NCI-H1694 treated with DMSO at 0.1 percent for 48 hours (cell line): ENCODE data around the gene CRABP1.

ENCODE experiments used
- DNase-seq: peaks from one replicate; lab custom pipeline; 2025; lab: John Stamatoyannopoulos, UW

Gene CRABP1

GRCh38 chr15:78347586-78348543, 7.7 kb downstream of the CRABP1 start:
- no peak for DNase-seq

GRCh38 chr15:78350058-78350457, 9.9 kb downstream of the CRABP1 start:
- no peak for DNase-seq

DNA sequence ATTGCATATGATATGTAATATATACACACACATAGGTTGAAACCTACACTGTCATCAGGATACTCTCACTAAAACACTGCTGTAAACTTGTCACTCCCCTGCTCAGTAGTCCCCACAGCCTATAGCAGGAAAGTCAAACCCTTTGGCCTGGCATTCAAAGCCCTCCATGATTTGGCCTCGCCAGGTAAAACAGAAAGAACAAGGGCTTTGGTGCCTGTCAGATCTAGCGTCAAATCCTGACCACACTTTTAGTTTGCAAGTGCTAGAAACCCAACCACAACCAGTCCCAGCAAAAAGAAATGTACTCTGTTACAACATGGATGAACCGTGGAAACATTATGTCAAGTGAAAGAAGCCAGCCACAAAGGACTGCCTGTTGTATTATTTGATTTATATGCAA, 11.4 kb downstream of the CRABP1 start:
- no peak for DNase-seq

DNA sequence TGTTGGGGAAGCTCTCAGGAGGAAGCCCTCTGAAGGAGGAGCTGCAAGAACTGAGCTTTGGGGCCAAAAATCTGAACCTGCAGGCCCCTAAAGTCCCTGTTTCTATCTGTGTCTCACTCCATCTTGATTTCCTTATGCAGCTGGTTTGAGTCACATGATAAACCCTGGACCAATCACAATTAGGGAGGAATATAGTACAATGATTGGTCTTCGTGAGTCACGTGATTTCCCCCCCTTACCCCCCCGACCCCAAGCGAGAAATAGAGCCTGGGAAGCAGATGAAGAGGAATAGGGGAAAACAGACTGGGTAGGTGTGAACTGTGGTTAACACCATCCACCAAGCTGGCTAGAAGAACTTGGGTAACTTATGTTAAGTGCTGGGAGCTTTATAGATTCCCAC, 12.9 kb downstream of the CRABP1 start:
- no peak for DNase-seq

DNA sequence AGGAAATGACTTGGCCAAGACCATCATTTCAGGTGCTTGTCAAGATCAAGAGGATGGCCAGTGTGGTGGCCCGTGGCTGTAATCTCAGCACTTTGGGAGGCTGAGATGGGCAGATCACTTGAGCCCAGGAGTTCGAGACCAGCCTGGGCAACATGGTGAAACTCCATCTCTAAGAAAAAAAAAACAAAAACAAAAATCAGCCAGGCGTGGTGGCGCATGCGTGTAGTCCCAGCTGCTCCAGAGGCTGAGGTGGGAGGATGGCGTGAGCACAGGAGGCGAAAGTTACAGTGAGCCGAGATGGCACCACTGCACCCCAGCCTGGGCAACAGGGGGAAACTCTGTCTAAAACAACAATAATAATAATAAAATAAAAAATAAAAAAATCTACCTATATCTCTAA, 15.0 kb downstream of the CRABP1 start:
- DNase-seq: no peak

DNA sequence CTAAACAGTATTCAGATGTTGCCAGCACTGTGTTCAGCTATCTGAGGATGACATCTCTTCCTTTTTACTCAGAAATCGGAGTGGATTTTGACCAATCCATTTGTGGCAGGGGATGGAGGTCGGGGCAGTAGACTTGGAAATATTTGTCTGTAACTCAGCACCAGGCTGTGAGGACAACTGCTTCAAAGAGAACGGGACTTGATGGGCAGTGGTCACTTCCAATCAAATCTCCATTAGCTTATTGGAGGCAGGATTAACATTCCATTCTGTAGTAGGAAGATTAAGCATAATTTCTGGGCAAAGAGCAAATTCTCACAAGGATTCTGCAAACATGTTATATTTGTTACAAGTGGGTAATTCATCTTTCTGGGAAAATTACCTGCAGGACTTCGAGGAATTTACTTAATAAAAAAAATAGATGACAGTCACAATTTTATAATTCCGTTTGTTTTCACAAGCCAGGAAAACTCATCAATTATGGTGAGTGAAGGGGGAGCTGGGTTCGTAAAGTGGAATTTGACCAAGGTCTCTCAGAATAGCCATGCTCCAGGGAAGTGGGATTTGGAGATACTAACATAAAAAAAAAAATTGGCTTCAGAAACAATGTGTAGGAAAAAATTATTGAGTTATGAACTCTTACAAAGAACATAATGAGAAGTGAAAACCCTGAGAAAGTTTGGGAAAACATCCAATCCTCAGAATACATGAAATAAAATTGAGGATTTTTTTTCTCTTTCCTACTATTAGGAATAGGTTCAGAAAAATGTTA, 18.1 kb downstream of the CRABP1 start:
- DNase-seq: no peak

DNA sequence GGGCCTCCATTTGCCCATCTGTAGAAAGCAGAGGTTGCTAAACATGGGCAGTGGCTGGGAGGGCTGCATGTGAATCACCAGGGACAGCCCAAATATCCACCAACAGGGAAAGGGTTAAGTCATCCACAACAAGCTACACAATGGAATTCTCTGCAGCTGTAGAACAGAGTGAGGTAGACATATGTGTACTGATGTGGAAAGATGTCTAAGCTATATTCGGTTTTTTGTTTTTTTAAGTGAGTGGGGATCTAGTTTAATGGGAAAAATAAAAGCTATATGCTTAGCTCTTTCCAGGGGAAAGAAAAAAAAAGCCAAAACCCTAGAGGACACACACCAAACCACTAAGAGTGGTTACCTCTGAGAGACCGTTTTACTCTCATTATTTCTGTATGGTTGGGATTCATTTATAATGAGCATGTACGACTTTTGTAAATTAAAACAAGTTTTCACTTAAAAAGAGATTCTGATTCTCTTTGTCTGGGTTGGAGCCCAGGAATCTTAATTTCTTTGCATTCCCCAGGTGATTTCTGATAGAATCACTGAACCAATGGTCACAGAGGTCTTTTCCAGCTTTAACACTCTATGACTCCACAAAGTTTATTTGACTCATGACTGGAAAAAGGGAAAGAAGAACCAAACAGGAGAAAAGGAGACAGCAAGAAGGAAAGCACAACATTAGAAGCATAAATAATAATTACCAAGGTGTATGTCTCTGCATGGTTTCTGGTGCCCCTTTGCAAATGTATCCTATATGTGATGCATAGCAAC, 19.1 kb downstream of the CRABP1 start:
- no peak for DNase-seq

- DNase-seq: no peak
Observed at GRCh38 chr15:78360367-78360801, 20.2 kb downstream of the CRABP1 start.

GRCh38 chr15:78360958-78361718, 21.0 kb downstream of the CRABP1 start:
- no peak for DNase-seq

DNA sequence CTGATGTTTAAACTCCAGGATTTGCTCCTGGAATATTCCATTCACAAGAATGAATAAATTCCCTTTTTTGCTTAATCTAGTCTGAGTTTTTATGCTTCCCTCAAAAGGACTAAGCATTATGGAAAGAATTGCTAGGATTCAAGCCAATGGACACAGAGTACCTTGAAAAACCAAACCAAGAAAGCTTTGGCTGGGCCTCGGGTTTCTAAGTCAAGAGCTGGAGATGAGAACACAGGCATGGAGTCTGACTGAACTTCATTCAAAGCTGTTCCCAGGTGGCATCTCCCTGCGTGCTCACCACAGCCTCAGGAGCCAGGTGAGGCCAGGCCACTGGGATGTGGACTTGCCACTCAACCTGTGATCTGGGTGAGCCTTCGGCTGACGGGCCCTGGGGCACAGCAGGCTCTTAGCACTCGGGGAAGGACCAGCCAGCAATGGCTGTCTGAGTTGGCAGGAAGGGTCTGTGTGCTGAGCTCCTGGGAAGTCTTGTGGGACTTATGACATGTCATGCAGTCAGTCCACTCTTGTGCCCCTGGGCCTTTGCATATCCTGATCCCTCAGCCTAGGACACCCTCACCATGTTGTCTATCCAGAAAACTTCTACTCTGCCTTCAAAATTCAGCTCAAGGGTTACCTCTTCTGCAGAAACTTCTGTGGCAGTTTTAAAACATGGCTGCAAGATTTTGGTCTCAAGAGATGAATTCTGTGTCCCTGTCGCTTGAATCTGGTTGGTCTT, 21.8 kb downstream of the CRABP1 start:
- no peak for DNase-seq

GRCh38 chr15:78362716-78363380, 22.7 kb downstream of the CRABP1 start:
- DNase-seq: no peak

- DNase-seq: no peak
Observed at GRCh38 chr15:78363381-78363734, 23.2 kb downstream of the CRABP1 start.

- no peak for DNase-seq
Observed at GRCh38 chr15:78364233-78364632, 24.1 kb downstream of the CRABP1 start.

- DNase-seq: no peak
Observed at GRCh38 chr15:78365917-78366316, 25.8 kb downstream of the CRABP1 start.

DNA sequence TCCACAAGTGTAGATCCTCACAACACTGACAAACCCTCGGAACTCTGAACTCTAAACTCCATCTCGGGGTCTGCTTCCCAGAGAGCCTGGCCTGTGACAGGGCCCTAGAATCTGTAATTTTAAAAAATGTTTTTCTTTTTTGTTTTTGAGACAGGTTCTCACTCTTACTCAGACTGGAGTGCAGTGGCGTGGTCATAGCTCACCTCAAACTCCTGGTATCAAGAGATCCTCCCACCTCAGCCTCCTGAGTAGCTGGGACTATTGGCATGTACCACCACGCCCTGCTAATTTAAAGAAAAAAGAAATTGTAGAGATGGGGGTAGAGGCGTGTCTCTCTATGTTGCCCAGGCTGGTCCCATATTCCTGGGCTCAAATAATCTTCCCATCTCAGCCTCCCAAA, 26.2 kb downstream of the CRABP1 start:
- no peak for DNase-seq

DNA sequence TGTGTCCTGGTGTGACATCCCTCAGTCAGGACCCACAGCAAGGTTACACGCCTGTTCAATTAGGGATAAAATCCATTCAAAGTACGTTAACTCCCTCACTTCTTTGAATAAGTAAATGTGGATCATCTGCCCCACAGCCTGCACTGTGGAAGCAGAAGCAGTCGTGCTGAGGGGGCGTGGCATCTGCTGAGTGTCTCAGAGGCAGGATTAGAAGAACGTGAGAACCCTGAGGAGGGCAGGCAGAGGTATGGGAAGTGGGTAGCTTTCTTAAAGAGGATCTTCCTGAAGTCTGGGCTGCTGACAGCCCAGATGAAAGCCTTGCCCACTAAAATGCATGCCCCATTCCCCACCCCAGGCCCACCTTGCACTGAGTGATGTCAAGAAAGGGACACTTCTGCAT, 28.5 kb downstream of the CRABP1 start:
- DNase-seq: no peak

DNA sequence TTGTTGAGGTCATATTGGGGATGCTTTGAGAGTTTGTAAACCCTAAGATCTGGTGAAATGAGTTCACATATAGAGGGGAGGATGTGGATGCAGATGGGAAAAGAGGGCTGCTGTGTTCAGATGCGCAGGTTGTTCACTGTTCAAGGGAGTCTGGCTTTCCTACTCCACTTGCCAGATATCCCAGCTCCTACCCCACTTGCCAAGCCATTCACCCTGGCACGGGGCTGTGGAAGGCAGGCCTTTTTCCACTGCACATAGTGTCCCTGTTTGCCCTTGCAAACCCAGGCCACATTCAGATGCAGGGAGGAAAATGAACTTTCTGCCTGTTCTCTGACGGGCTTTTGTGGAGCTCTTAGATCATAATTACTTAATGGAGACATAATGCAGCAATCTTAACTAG, 29.0 kb downstream of the CRABP1 start:
- no peak for DNase-seq

DNA sequence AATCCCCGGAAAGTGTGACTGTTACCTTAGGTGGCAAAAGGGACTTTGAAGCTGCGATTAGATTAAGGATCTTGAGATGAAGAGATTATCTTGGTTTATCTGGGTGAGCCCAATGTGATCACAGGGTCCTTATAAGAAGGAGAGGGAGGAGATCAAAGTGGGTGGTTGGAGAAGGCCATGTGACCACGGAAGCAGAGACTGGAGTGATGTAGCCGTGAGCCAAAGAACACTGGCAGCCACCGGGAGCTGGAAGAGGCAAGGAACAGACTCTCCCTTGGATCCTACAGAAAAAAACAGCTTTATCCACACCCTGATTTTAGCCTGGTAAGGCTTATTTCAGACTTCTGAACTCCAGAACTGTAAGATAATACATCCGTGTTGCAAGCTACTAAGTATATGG, 29.9 kb downstream of the CRABP1 start:
- no peak for DNase-seq

DNA sequence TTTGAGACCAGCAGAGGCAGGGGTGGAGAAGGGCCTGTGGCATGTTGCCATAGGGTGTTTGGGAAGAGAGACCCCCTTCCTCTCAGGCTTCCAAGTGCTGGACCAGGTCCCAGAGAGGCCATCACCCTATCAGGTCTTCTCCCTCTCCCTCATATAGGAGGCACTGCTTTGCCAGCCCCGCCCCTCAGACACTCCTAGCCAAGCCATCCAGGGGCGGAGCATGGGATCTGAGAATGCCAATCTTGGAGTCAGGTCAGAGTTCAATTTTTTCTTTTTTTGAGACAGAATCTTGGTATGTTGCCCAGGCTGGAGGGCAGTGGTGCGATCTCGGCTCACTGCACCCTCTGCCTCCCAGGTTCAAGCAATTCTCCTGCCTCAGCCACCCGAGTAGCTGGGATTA, 32.7 kb downstream of the CRABP1 start:
- no peak for DNase-seq
